ENCODE results near the gene TIGIT.

Gene TIGIT

GRCh38 chr3:114356525-114356924, 62.7 kb downstream of the TIGIT start:
- no peak for DNase-seq (ENCODE audit: low read depth)
- H3K4me3 ChIP-seq (ENCODE audit: low read depth, low read length): no peak overlapping the region
- TF ChIP-seq, protein P1, sequence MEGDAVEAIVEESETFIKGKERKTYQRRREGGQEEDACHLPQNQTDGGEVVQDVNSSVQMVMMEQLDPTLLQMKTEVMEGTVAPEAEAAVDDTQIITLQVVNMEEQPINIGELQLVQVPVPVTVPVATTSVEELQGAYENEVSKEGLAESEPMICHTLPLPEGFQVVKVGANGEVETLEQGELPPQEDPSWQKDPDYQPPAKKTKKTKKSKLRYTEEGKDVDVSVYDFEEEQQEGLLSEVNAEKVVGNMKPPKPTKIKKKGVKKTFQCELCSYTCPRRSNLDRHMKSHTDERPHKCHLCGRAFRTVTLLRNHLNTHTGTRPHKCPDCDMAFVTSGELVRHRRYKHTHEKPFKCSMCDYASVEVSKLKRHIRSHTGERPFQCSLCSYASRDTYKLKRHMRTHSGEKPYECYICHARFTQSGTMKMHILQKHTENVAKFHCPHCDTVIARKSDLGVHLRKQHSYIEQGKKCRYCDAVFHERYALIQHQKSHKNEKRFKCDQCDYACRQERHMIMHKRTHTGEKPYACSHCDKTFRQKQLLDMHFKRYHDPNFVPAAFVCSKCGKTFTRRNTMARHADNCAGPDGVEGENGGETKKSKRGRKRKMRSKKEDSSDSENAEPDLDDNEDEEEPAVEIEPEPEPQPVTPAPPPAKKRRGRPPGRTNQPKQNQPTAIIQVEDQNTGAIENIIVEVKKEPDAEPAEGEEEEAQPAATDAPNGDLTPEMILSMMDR (IDR thresholded peaks at IDR 0.05; ENCODE audit: insufficient read depth, low read depth, low read length, missing control alignments): no peak
